ENCODE results near the gene ESPNL. TPM values are rescaled to one million over a fixed set of nuclear protein-coding genes. Genes with fewer than 3 reads are reported as not detected.

ESPNL gene
- polyA plus RNA-seq, 1 donor = 0.30 TPM

DNA sequence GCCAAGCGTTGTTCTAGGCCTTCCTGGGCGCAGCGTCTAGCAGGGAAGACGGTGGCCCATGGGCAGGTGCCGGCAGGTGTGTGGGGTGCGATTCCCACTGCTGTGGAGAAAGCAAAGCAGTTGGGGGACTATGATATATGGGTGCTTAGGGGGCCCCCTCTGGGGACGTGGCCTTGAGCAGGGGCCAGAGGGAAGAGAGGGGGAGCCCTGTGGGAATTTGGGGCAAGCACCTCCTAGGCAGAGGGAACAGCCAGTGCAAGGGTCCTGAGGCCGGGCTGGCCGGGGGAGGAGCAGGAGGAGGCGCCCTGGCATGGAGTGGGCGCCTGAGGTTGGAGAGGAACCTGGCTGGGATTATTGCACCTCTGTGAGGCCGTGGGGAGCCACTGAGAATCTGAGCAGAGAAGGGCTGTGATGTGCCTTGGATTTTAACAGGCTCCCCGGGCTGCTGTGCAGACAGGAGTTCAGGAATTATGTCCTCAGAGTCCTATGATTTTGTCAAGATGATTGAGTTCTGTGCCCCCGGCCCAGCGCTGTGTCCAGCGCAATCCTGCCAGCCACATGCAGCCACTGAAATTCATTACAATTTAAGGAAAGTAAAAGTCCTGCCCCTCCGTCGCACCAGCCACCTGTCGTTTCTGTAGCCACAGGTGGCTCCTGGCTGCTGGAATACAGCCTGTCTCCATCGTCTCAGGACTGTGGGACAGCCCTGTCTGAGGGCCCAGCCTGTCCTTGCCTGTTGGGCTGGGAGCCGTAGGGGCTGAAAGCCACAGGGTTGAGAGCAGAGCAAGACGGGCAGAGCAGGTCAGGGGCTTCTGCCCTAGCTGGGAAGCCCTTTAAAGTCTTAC lies 29.2 kb downstream of the ESPNL start:
- DNase-seq = no peak

- DNase-seq = no peak
Measured at GRCh38 chr2:238130111-238130695, 30.1 kb downstream of the ESPNL start.

DNA sequence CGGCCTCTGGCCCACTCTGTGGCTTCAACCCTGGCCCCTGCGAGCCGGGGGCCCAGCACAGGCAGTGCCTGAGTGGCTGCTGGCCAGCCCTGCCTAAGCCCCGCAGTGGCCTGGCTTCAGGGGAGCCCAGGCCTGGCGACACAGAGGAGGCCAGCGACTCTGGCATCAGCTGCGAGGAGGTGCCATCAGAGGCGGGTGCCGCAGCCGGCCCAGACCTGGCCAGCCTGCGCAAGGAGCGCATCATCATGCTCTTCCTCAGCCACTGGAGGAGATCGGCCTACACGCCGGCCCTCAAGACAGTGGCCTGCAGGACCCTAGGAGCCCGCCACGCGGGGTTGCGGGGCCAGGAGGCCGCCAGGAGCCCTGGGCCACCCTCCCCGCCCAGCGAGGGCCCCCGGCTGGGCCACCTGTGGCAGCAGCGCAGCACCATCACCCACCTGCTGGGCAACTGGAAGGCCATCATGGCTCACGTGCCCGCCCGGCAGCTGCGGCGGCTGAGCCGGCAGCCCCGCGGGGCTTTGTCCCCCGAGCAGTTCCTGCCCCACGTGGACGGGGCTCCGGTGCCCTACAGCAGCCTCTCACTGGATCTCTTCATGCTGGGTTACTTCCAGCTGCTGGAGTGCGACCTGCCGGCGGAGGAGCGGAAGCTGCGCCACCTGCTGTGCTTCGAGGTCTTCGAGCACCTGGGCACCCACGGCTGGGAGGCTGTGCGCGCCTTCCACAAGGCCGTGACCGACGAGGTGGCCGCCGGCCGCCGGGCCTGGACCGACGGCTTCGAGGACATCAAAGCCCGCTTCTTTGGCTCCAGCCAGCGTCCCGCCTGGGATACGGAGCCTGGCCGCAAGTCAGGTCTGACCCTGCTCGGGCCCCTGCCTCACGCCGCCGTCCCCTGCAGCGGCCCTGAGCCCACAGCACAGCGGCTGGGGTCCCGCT lies 30.8 kb downstream of the ESPNL start:
- no peak for DNase-seq

DNA sequence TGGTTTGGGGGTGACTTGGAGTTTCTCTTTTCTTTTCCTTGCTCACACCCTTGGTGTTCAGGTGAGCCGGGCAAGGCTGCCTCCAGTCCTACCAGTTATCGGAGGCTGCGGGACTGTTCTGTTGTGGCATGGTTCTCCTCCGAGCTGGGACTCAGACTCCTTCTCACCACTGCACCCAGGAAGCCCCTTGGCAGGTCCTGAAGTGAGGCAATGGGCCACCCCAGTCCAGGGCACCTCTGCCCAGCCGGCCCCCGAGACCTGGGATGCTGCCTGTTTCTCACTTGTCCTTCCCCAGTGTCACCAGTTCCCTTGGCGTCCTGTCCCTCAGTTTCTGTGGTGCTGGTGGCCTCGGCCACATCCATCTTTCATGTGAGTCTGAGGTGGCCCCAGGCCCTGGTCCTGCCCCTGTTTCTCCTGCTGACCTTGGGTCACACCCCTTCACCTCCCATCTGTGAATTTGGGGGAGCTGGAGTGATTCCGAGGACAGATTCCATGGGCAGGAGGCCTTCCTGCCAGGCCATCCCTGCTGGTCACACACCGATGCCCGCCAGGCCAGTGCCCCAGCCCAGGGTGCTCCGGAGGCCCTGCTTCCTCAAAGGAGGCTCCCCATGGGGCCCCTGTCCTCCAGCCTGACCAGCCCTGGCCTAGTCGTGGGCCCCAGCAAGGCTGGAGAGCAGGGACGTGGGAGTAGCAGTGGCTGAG lies 31.8 kb downstream of the ESPNL start:
- no peak for DNase-seq

DNA sequence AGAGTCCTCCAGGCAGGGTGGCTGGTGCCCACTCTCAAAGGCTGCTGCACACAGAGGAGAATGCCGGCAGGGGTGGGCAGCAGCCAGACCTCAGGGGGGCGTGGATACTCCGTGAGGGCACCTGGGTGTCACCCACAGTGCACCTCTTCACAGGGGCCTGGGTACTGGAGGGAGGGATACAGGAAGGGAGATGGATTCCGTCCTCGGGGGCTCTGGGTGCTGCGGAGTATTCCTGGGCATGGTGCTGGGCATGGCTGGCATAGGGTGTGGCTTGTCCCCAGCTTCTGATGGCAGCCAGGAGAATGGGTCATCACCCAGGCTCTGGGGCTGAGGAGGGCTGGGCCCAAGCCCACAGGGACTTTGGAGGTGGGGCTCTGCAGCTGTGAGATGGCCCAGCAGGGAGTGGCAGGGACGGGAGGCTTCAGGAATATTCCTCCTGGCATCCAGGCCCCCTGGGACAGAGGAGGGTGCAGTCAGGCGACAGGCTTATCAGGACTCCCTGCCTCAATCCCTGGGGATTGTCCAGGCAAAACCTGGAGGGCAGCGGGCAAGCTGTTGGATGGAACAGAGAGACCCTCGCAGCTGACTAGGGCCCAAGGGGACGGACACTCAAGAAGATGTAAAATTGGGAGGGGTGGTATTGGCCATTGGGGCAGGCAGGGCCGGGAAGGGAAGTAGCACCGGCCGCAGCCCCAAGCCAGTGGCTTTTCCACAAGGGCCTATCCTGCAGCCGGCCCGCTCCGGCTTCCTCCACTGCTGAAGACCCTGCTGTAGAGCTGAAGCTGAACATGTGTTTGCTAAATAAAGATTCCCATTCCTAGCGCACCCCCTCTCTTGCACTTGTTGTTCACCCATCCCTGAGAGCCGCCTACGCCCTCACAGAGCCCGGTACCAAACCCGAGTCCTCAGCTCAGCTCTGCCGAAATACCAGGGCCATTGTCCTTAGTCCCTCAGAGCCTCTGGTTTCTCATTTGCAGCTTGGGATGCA lies 32.6 kb downstream of the ESPNL start:
- DNase-seq = no peak

- DNase-seq = no peak
Measured at GRCh38 chr2:238133499-238134392, 33.6 kb downstream of the ESPNL start.

GRCh38 chr2:238134393-238134785 lies 34.2 kb downstream of the ESPNL start:
- no peak for DNase-seq

DNA sequence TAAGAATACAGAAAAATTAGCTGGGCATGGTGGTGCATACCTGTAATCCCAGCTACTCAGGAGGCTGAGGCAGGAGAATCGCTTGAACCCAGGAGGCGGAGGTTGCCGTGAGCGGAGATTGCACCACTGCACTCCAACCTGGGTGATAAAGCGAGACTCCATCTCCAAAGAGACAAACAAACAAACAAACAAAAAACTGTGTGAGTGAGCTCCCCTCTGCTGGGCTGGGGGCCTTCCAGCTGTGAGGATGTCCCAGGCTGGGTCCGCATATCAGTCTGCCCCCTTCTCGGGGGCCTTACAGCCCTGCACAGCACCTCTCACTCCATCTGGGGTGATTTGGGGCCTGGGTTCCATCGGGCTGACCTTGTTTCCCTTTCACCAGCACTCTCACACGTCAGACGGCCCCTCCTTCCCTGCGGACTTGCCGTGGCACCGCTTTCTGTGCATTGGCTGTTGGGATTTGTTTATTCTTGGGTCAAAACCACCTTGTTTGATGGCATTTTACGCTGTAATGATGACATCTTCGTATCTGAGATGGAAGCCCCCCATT lies 35.5 kb downstream of the ESPNL start:
- no peak for DNase-seq

- DNase-seq = no peak
Measured at GRCh38 chr2:238136820-238137537, 36.8 kb downstream of the ESPNL start.

DNA sequence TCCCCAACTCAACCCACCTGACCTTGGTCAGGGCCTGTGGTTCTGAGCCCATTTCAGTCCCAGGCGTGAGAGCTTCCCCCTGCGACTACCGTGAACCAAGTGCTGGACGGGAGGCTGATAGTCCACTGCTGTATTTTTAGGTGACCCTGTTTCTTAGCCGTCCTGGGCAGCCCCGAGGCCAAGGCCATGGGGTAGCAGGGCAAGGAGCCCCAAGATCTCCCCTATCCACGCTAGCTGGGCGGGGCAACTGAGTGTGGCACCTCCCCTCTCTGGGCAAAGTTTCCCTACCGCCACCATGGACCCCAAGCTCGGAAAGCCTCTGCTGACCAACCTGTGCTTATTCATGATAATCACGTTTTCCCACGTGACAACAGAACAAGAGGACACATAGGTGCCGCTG lies 37.7 kb downstream of the ESPNL start:
- no peak for DNase-seq

- DNase-seq = no peak
Measured at GRCh38 chr2:238138331-238139195, 38.4 kb downstream of the ESPNL start, which contains the start of gene KLHL30. TSS of gene KLHL30 (plus strand) at chr2:238138668. CDS start at chr2:238140755, 2,087 bp downstream.

DNA sequence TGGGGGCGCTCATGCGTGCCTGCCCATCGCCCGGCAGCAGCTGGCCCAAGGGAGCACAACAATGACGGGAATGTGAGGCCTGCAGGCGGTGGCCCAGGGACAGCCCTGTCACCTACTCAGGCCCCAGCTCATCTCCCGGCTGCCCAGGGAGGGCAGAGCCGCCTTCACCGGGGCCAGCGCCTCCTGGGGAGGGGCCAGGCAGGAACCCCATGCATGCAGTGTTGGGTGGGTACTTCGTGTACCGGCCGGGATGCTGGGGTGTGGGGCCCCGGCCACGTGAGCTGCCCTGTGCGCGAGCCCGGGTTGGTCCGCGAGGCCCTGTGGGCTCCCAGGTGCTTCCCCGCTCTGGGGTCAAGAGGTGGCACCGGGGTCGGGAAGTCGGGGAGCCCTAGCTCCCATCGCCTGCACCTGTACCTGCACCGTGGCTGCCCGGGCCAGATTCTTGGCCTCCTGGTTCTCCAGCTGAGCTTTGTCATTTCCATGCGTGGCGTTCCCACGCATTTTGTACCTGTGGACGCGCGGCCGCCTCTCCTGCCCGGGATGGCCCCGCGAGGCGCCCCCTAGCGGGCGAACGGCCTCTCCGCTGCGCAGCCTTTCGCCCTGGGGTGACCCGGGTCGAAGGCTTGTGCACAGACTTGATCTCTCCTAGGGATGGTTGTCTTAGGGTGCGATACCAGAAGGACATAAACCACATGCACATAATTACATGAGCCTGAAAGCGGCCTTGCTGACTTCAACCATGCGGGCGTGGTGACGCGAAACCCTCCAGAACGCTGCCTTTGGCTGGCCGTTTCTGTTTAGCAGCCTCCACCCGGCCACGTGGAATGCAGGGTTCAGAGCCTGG lies 39.3 kb downstream of the ESPNL start:
- DNase-seq = no peak

DNA sequence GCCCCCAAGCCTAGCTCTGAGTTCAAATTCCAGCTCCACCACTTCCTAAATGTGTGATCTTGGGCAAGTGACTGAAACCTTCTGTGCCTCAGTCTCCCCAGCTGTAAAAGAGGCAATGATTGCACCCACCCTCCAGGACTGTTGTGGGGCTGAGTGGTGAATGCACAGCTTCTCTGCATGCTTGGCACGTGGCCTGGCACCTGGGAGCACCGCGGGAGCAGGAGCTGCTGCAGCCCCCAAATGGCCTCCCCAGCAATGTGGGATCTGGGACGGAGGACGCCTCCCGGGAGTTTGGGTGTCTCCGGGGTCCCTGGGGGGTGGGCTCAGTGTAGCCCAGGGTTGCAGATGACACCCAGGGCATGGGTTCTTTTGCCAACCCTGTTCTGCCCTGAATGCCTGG lies 39.9 kb downstream of the ESPNL start:
- no peak for DNase-seq

GRCh38 chr2:238140721-238141540 lies 40.8 kb downstream of the ESPNL start:
- DNase-seq = no peak

DNA sequence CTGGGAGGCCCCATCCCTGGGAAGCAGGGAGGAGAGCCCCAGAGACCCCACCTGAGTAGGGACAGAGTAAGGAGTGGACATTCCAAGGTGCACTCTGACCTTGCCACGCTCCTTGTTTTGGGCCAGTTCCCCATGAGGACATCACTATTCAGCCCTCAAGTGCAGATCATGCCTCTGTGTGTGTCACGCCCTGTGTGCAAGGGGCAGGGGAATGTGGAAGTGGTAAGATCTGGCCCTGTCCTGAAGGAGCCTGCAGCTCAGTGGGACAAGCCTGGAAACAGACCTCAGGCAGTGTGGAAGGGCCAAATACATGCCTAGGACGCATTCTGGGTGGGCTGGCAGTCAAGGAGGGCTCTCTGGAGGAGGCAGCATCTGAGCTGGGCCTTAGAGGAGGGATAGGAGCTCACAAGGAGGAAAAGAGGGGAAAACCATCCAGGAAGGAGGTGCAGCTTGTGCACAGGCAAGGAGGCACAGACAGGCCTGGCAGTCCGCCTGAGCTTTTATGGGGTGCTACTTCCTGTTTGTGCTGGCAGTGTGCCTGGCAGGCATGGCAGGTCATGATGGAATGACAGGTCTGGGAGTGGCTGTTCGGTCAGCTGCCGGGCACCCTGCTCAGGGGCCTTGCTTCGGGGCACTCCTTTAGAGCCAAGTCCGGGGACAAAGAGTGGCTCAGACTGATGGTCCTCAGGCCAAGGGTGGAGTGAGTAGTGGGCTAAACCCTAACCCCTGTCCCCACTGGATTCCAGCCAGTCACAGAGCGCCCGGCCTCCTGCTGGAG lies 41.6 kb downstream of the ESPNL start:
- no peak for DNase-seq

Data from left kidney (tissue), 2 donors.